GM20000 (cell line): ENCODE results near the gene ZNF230.

ENCODE experiments used
- DNase-seq: peaks from one replicate; pipeline ENCODE4 v3.0.0; 2012; ENCODE audit warnings: low spot score
- CTCF ChIP-seq: IDR thresholded peaks from 2 replicates; pipeline ENCODE4 v1.5.1; 2012; ENCODE audit warnings: mild to moderate bottlenecking, control low read depth; ENCODE audit errors: extremely low read depth, missing control alignments

ZNF230 gene

GRCh38 chr19:43983912-43984686, 18.7 kb upstream of the ZNF230 start, which contains the start of gene ZNF155:
Gene ZNF155 (plus strand): TSS chr19:43984188. CDS start chr19:43988544, 4,356 bp downstream.
- no peak for TF ChIP-seq CTCF
- DNase-seq, result peak; percentile 66

- DNase-seq, result no peak
- no peak for TF ChIP-seq CTCF
Measured at GRCh38 chr19:43984687-43985000, 18.1 kb upstream of the ZNF230 start.

- no peak for DNase-seq
- TF ChIP-seq CTCF, result no peak
Measured at GRCh38 chr19:43997631-43998290, 5.0 kb upstream of the ZNF230 start.

GRCh38 chr19:44002212-44002565, 568 bp upstream of the ZNF230 start:
- no peak for DNase-seq
- no peak for TF ChIP-seq CTCF

GRCh38 chr19:44003461-44004009, 778 bp downstream of the ZNF230 start:
- DNase-seq, result peak; percentile 16
- TF ChIP-seq CTCF, result no peak

GRCh38 chr19:44005973-44006372, 3.2 kb downstream of the ZNF230 start:
- no peak for TF ChIP-seq CTCF
- no peak for DNase-seq

- DNase-seq, result no peak
- no peak for TF ChIP-seq CTCF
Measured at GRCh38 chr19:44007473-44007872, 4.7 kb downstream of the ZNF230 start.
